K562 (cell line): Measurements from ENCODE around the gene SEC24C. TPM values are rescaled to one million over a fixed set of nuclear protein-coding genes. Genes with fewer than 3 reads are reported as not detected.

Experiments used
- CHD2 ChIP-seq: IDR thresholded peaks from 2 replicates; pipeline ENCODE4 v1.6.1; 2011; ENCODE audit warnings: low read depth, low read length
- DNMT1 ChIP-seq: fragments of 450-650 bp; IDR thresholded peaks from 2 replicates; pipeline ENCODE4 v1.6.1; 2016; ENCODE audit warnings: antibody characterized with exemption, mild to moderate bottlenecking
- FOXP1 ChIP-seq: sonication (generic); formaldehyde crosslinking; IDR thresholded peaks from 2 replicates; pipeline ENCODE4 v1.8.0; 2022; ENCODE audit warnings: mild to moderate bottlenecking, missing genetic modification reagents
- HDGF ChIP-seq: fragments of 450-650 bp; IDR thresholded peaks from 2 replicates; pipeline ENCODE4 v1.6.1; 2016
- HEY1 ChIP-seq: fragments of 250-450 bp; sonication (Bioruptor Pico); IDR thresholded peaks from 2 replicates; pipeline ENCODE4 v1.5.0; 2020; ENCODE audit warnings: mild to moderate bottlenecking, moderate library complexity, borderline replicate concordance
- KAT2B ChIP-seq: IDR thresholded peaks from one replicate; pipeline ENCODE4 v1.6.1; 2012; ENCODE audit warnings: low read depth, mild to moderate bottlenecking, control low read depth, inconsistent platforms, low read length, moderate library complexity
- MXD1 ChIP-seq: fragments of 250-450 bp; sonication (Bioruptor Pico); IDR thresholded peaks from 2 replicates; pipeline ENCODE4 v1.8.0; 2021; ENCODE audit warnings: borderline replicate concordance, mild to moderate bottlenecking, moderate library complexity; ENCODE audit not compliant: poor library complexity, severe bottlenecking
- NFE2L1 ChIP-seq: fragments of 450-650 bp; IDR thresholded peaks from 2 replicates; pipeline ENCODE4 v1.6.1; 2016; ENCODE audit warnings: missing genetic modification characterization, low read depth, mild to moderate bottlenecking, missing compliant biosample characterization, moderate library complexity, borderline replicate concordance
- SMAD3 ChIP-seq: fragments of 450-650 bp; formaldehyde crosslinking; conservative IDR thresholded peaks from 2 replicates; pipeline ENCODE4 v1.4.0; 2020; ENCODE audit warnings: mild to moderate bottlenecking
- SMARCA4 ChIP-seq: fragments of 450-650 bp; IDR thresholded peaks from 2 replicates; pipeline ENCODE4 v1.6.1; 2016
- SP2 ChIP-seq: IDR thresholded peaks from 2 replicates; pipeline ENCODE4 v1.6.1; 2011; ENCODE audit warnings: mild to moderate bottlenecking, low read depth, low read length, moderate library complexity; ENCODE audit not compliant: poor library complexity, severe bottlenecking; ENCODE audit errors: extremely low read depth
- UBTF ChIP-seq, 2 experiments: IDR thresholded peaks; 2 replicates each; pipeline ENCODE4 v1.6.1; 2012; ENCODE audit warnings: improper control_type of control experiment in 2 of 2, low read depth in 2 of 2, low read length in 2 of 2, borderline replicate concordance in 1 of 2
- ZNF280B ChIP-seq: fragments of 250-450 bp; sonication (Bioruptor Pico); IDR thresholded peaks from 2 replicates; pipeline ENCODE4 v1.5.1; 2021; ENCODE audit warnings: mild to moderate bottlenecking
- ZNF696 ChIP-seq: fragments of 250-450 bp; sonication (Bioruptor Pico); conservative IDR thresholded peaks from 2 replicates; pipeline ENCODE4 v1.4.0; 2020; ENCODE audit warnings: mild to moderate bottlenecking, moderate library complexity
- polyA plus RNA-seq, 8 experiments: library from polyadenylated mRNA; depleted of rRNA in 4 of 8; stranded (reverse) in 5 of 8; unstranded in 3 of 8; fragments of >200 nt; fragmentation: Nextera tagmentation in 2 of 8; fragmentation: Illumina TruSeq in 1 of 8; extraction: Ambion mirVana in 2 of 8; extraction: Trizol in 1 of 8; gene quantifications; 2 replicates each; pipeline versions ENCODE4 v1.2.1 to v1.2.3, GENCODE V29; 2011 to 2014; ENCODE audit warnings: inconsistent platforms in 1 of 8, missing spikeins in 1 of 8
- total RNA-seq, 7 experiments: library from RNA; depleted of rRNA in 6 of 7; stranded (reverse); fragments of >200 nt in 6 of 7; fragmentation: Illumina TruSeq in 2 of 7; extraction: Trizol in 2 of 7; gene quantifications; 2 replicates each; pipeline versions ENCODE4 v1.2.1 to v1.2.3, GENCODE V29; 2011 to 2021; ENCODE audit warnings: low replicate concordance in 1 of 7
- TF ChIP-seq, protein P1 (sequence below): fragments of 250-450 bp; sonication (Bioruptor Pico); IDR thresholded peaks from 2 replicates; pipeline ENCODE4 v1.5.0; 2021; ENCODE audit warnings: mild to moderate bottlenecking, borderline replicate concordance
- TF ChIP-seq, protein P2 (sequence below): fragments of 450-650 bp; IDR thresholded peaks from 2 replicates; pipeline ENCODE4 v1.6.1; 2016; ENCODE audit warnings: low read depth, mild to moderate bottlenecking, moderate library complexity
- TF ChIP-seq, protein P3 (sequence below): sonication (generic); formaldehyde crosslinking; IDR thresholded peaks from 2 replicates; pipeline ENCODE4 v1.8.0; 2022; ENCODE audit warnings: missing genetic modification reagents, mild to moderate bottlenecking, borderline replicate concordance

Gene SEC24C
- total and polyA plus RNA-seq, 9 of the 15 experiments (the other 6 are each of a cell fraction or from before 2014, with no cell fraction given), result 19.0 to 115 (median 70.5) TPM

- TF ChIP-seq CHD2, result peak; percentile 37; the same call in 1 of the 2 replicates
- peak; percentile 62; the same call in 1 of the 2 replicates for TF ChIP-seq HDGF
- TF ChIP-seq, protein P1, sequence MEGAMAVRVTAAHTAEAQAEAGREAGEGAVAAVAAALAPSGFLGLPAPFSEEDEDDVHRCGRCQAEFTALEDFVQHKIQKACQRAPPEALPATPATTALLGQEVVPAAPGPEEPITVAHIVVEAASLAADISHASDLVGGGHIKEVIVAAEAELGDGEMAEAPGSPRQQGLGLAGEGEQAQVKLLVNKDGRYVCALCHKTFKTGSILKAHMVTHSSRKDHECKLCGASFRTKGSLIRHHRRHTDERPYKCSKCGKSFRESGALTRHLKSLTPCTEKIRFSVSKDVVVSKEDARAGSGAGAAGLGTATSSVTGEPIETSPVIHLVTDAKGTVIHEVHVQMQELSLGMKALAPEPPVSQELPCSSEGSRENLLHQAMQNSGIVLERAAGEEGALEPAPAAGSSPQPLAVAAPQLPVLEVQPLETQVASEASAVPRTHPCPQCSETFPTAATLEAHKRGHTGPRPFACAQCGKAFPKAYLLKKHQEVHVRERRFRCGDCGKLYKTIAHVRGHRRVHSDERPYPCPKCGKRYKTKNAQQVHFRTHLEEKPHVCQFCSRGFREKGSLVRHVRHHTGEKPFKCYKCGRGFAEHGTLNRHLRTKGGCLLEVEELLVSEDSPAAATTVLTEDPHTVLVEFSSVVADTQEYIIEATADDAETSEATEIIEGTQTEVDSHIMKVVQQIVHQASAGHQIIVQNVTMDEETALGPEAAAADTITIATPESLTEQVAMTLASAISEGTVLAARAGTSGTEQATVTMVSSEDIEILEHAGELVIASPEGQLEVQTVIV (CRISPR knock-in tag), result no peak
- 0 out of 2 replicates have a peak, but pooled peaks have one; percentile 13 for TF ChIP-seq SMARCA4
- peak; percentile 54 to 64; a peak in 1 of 4 replicates for TF ChIP-seq UBTF (IDR thresholded peaks at IDR 0.05; ENCODE audit: borderline replicate concordance in 1 of 2, low read depth in 2 of 2, low read length in 2 of 2)
- 0 out of 2 replicates have a peak, but pooled peaks have one; percentile 49 for TF ChIP-seq DNMT1
- TF ChIP-seq MXD1, result no peak
- TF ChIP-seq, protein P2, sequence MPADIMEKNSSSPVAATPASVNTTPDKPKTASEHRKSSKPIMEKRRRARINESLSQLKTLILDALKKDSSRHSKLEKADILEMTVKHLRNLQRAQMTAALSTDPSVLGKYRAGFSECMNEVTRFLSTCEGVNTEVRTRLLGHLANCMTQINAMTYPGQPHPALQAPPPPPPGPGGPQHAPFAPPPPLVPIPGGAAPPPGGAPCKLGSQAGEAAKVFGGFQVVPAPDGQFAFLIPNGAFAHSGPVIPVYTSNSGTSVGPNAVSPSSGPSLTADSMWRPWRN, result no peak
- TF ChIP-seq KAT2B, result no peak
- no peak for TF ChIP-seq SP2
- no peak for TF ChIP-seq HEY1
- TF ChIP-seq ZNF280B (CRISPR knock-in tag), result no peak
- no peak for TF ChIP-seq FOXP1
- no peak for TF ChIP-seq NFE2L1 (tag)
- TF ChIP-seq ZNF696 (CRISPR knock-in tag), result 0 out of 2 replicates have a peak, but pooled peaks have one; percentile 66
- 0 out of 2 replicates have a peak, but pooled peaks have one; percentile 33 for TF ChIP-seq SMAD3 (CRISPR knock-in tag)
- TF ChIP-seq, protein P3, sequence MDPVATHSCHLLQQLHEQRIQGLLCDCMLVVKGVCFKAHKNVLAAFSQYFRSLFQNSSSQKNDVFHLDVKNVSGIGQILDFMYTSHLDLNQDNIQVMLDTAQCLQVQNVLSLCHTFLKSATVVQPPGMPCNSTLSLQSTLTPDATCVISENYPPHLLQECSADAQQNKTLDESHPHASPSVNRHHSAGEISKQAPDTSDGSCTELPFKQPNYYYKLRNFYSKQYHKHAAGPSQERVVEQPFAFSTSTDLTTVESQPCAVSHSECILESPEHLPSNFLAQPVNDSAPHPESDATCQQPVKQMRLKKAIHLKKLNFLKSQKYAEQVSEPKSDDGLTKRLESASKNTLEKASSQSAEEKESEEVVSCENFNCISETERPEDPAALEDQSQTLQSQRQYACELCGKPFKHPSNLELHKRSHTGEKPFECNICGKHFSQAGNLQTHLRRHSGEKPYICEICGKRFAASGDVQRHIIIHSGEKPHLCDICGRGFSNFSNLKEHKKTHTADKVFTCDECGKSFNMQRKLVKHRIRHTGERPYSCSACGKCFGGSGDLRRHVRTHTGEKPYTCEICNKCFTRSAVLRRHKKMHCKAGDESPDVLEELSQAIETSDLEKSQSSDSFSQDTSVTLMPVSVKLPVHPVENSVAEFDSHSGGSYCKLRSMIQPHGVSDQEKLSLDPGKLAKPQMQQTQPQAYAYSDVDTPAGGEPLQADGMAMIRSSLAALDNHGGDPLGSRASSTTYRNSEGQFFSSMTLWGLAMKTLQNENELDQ, result 0 out of 2 replicates have a peak, but pooled peaks have one; percentile 76
These were observed 27.6 kb downstream of the SEC24C start (continued) for GRCh38 chr10:73771722-73772280.
